Neuronal stem cell (in vitro differentiated cells): ENCODE results near the gene CAPG.

Experiments used
- DNase-seq: peaks from one replicate; pipeline ENCODE4 v3.0.0-alpha.2; 2013; ENCODE audit warnings: low spot score
- H2AFZ ChIP-seq: one replicate; pipeline ENCODE4 v1.6.1; 2013; ENCODE audit warnings: mild to moderate bottlenecking, low read length, inconsistent platforms
- H2AK5ac ChIP-seq: 2 replicates; pipeline ENCODE4 v1.6.1; 2013; ENCODE audit warnings: low read depth, mild to moderate bottlenecking, inconsistent platforms, low read length, moderate library complexity, mixed read lengths
- H2BK120ac ChIP-seq: 2 replicates; pipeline ENCODE4 v1.6.1; 2013; ENCODE audit warnings: low read depth, mild to moderate bottlenecking, inconsistent platforms, low read length, moderate library complexity, mixed read lengths
- H2BK12ac ChIP-seq: one replicate; pipeline ENCODE4 v1.6.1; 2013; ENCODE audit warnings: low read length, inconsistent platforms
- H2BK15ac ChIP-seq: 2 replicates; pipeline ENCODE4 v1.6.1; 2013; ENCODE audit warnings: mild to moderate bottlenecking, low read length, inconsistent platforms, mixed read lengths
- H2BK5ac ChIP-seq: one replicate; pipeline ENCODE4 v1.6.1; 2013; ENCODE audit warnings: inconsistent platforms, mild to moderate bottlenecking, low read length, moderate library complexity
- H3K14ac ChIP-seq: one replicate; pipeline ENCODE4 v1.6.1; 2013; ENCODE audit warnings: low read length, inconsistent platforms
- H3K18ac ChIP-seq: 2 replicates; pipeline ENCODE4 v1.6.1; 2013; ENCODE audit warnings: low read length, inconsistent platforms
- H3K23ac ChIP-seq: 2 replicates; pipeline ENCODE4 v1.6.1; 2013; ENCODE audit warnings: low read depth, mild to moderate bottlenecking, mixed read lengths, low read length, inconsistent platforms; ENCODE audit not compliant: poor library complexity
- H3K27ac ChIP-seq: replicated peaks from 3 replicates; pipeline ENCODE4 v1.5.1; 2013; ENCODE audit warnings: low read length, inconsistent platforms
- H3K27me3 ChIP-seq, 3 experiments: 2 replicates each; pipeline ENCODE4 v1.6.1; 2013; ENCODE audit warnings: low read length in 3 of 3, mild to moderate bottlenecking in 2 of 3, inconsistent platforms in 1 of 3, low read depth in 1 of 3, mixed read lengths in 1 of 3, moderate library complexity in 1 of 3; ENCODE audit not compliant: control insufficient read depth in 3 of 3, insufficient read depth in 3 of 3
- H3K36me3 ChIP-seq, 2 donors: replicated peaks in 1 of 2; 2 replicates each; pipeline ENCODE4 v1.6.1; 2013; ENCODE audit warnings: low read length in 2 of 2; ENCODE audit not compliant: control insufficient read depth in 2 of 2, insufficient read depth in 2 of 2
- H3K4ac ChIP-seq: 2 replicates; pipeline ENCODE4 v1.6.1; 2013; ENCODE audit warnings: inconsistent platforms, mild to moderate bottlenecking, low read length, moderate library complexity
- H3K4me1 ChIP-seq, 2 donors: 1 replicate in 1 of 2; 2 replicates in 1 of 2; pipeline ENCODE4 v1.6.1; 2013; ENCODE audit warnings: low read length in 2 of 2, low read depth in 1 of 2; ENCODE audit not compliant: control insufficient read depth in 2 of 2, insufficient read depth in 1 of 2
- H3K4me2 ChIP-seq: one replicate; pipeline ENCODE4 v1.6.1; 2013; ENCODE audit warnings: mild to moderate bottlenecking, low read length, inconsistent platforms; ENCODE audit not compliant: insufficient read depth, poor library complexity, severe bottlenecking
- H3K4me3 ChIP-seq, 2 donors: 2 replicates each; pipeline ENCODE4 v1.5.1; 2013; ENCODE audit warnings: low read length in 2 of 2, mild to moderate bottlenecking in 2 of 2, inconsistent platforms in 1 of 2, moderate library complexity in 1 of 2
- H3K79me1 ChIP-seq: one replicate; pipeline ENCODE4 v1.6.1; 2013; ENCODE audit warnings: low read depth, mild to moderate bottlenecking, inconsistent platforms, low read length, moderate library complexity
- H3K9ac ChIP-seq: one replicate; pipeline ENCODE4 v1.6.1; 2013; ENCODE audit warnings: mild to moderate bottlenecking, low read depth, low read length, inconsistent platforms; ENCODE audit not compliant: poor library complexity
- H3K9me3 ChIP-seq, 2 donors: replicated peaks in 1 of 2; 2 replicates each; pipeline versions ENCODE3 to v1.6.1; 2013; ENCODE audit warnings: low read length in 2 of 2, mild to moderate bottlenecking in 2 of 2, inconsistent platforms in 1 of 2, low read depth in 1 of 2, mixed read lengths in 1 of 2, moderate library complexity in 1 of 2; ENCODE audit not compliant: control insufficient read depth in 2 of 2, insufficient read depth in 1 of 2
- H4K8ac ChIP-seq: one replicate; pipeline ENCODE4 v1.6.1; 2013; ENCODE audit warnings: low read depth, mild to moderate bottlenecking, inconsistent platforms, low read length, moderate library complexity
- H4K91ac ChIP-seq: one replicate; pipeline ENCODE4 v1.6.1; 2013; ENCODE audit warnings: low read length, low read depth, mild to moderate bottlenecking, inconsistent platforms; ENCODE audit not compliant: poor library complexity
- WGBS, 2 donors: extraction: QIAGEN DNeasy Blood & Tissue Kit; methylation state at CpG; one replicate each; pipeline ENCODE4 v1.1.7; 2013; ENCODE audit warnings: missing lambda C conversion rate in 2 of 2, mixed read lengths in 1 of 2; ENCODE audit not compliant: insufficient read length in 2 of 2, insufficient replicate concordance in 1 of 2; ENCODE audit errors: extremely low coverage in 2 of 2; 5-methylcytosine and 5-hydroxymethylcytosine counted together

Gene CAPG

GRCh38 chr2:85457877-85458316 is 47.7 kb upstream of the CAPG start:
- WGBS, 2 donors: no CpG with 5 or more reads among the region's 6 CpGs
- Histone ChIP-seq H3K4me2 (no peak overlapping the region), H3K4me1 (no peaks in the 10 kb centered on the region), H2AFZ (no peak overlapping the region), H2BK12ac (no peak overlapping the region), H2BK120ac (no peak overlapping the region), H3K79me1 (no peaks in the 10 kb centered on the region), H3K36me3 (no peaks in the 10 kb centered on the region), H3K9me3 (no peaks in the 10 kb centered on the region), H3K23ac (no peak overlapping the region), H2BK5ac (no peak overlapping the region), H2BK15ac (no peak overlapping the region), H3K4me3 (no peak overlapping the region), H3K14ac (no peak overlapping the region), H4K91ac (no peak overlapping the region), H3K4ac (no peak overlapping the region), H3K27me3 (peaks cover 0 to 10% (median 2%) of the 10 kb centered on the region in 3 experiments), H4K8ac (no peak overlapping the region), H2AK5ac (no peak overlapping the region), H3K27ac (no peak overlapping the region), H3K18ac (no peak overlapping the region), H3K9ac (no peak overlapping the region)
- DNase-seq: no peak

- Histone ChIP-seq H3K4ac (no peak overlapping the region), H2AK5ac (no peak overlapping the region), H4K91ac (no peak overlapping the region), H3K9me3 (no peaks in the 10 kb centered on the region), H3K4me1 (no peaks in the 10 kb centered on the region), H3K23ac (no peak overlapping the region), H3K36me3 (no peaks in the 10 kb centered on the region), H2BK15ac (no peak overlapping the region), H3K9ac (no peak overlapping the region), H2BK5ac (peak overlapping the region; percentile 57), H2AFZ (no peak overlapping the region), H3K27me3 (peaks cover 0 to 10% (median 2%) of the 10 kb centered on the region in 3 experiments), H3K14ac (no peak overlapping the region), H2BK120ac (no peak overlapping the region), H3K18ac (no peak overlapping the region), H2BK12ac (no peak overlapping the region), H4K8ac (no peak overlapping the region), H3K4me3 (no peak overlapping the region), H3K27ac (no peak overlapping the region), H3K79me1 (no peaks in the 10 kb centered on the region), H3K4me2 (no peak overlapping the region)
- no peak for DNase-seq
- WGBS, 2 donors: no CpG with 5 or more reads among the region's 5 CpGs
Observed at GRCh38 chr2:85457043-85457442, 46.9 kb upstream of the CAPG start.

- Histone ChIP-seq H3K9ac (no peak overlapping the region), H3K4me2 (no peak overlapping the region), H4K8ac (no peak overlapping the region), H3K23ac (no peak overlapping the region), H2BK5ac (no peak overlapping the region), H4K91ac (no peak overlapping the region), H3K4me3 (no peak overlapping the region), H3K14ac (no peak overlapping the region), H3K4ac (no peak overlapping the region), H2BK15ac (no peak overlapping the region), H3K9me3 (no peaks in the 10 kb centered on the region), H3K4me1 (no peaks in the 10 kb centered on the region), H3K79me1 (no peaks in the 10 kb centered on the region), H3K27me3 (peaks cover 0 to 10% (median 2%) of the 10 kb centered on the region in 3 experiments), H2AK5ac (no peak overlapping the region), H3K27ac (no peak overlapping the region), H2AFZ (no peak overlapping the region), H2BK12ac (no peak overlapping the region), H3K18ac (no peak overlapping the region), H2BK120ac (no peak overlapping the region), H3K36me3 (no peaks in the 10 kb centered on the region)
- no CpG with 5 or more reads among the region's 1 CpG for WGBS, 2 donors
- DNase-seq: no peak
Observed at GRCh38 chr2:85455552-85456090, 45.5 kb upstream of the CAPG start.

- Histone ChIP-seq H2BK12ac (no peak overlapping the region), H3K4me3 (no peak overlapping the region), H2BK5ac (no peak overlapping the region), H3K18ac (no peak overlapping the region), H2BK15ac (no peak overlapping the region), H2BK120ac (no peak overlapping the region), H3K14ac (no peak overlapping the region), H3K4me1 (no peaks in the 10 kb centered on the region), H4K91ac (no peak overlapping the region), H3K27me3 (peaks cover 0 to 6% (median 2%) of the 10 kb centered on the region in 3 experiments), H3K27ac (no peak overlapping the region), H3K9ac (no peak overlapping the region), H3K79me1 (no peaks in the 10 kb centered on the region), H3K4ac (no peak overlapping the region), H4K8ac (no peak overlapping the region), H3K23ac (no peak overlapping the region), H3K9me3 (no peaks in the 10 kb centered on the region), H3K36me3 (no peaks in the 10 kb centered on the region), H3K4me2 (no peak overlapping the region), H2AK5ac (no peak overlapping the region), H2AFZ (no peak overlapping the region)
- WGBS, 2 donors: no CpG with 5 or more reads among the region's 7 CpGs
- DNase-seq: no peak
Observed at GRCh38 chr2:85453571-85453970, 43.4 kb upstream of the CAPG start.
